Activated CD8-positive, alpha-beta memory T cell treated with anti-CD3 and anti-CD28 coated beads for 24 hours (primary cell): Measurements from ENCODE around the gene UBR4.

ENCODE experiments used
- DNase-seq: peaks from one replicate; pipeline ENCODE4 v3.0.0-alpha.2; 2020

The UBR4 gene

GRCh38 chr1:19219451-19219850 lies 9.4 kb upstream of the UBR4 start:
- peak; percentile 42 for DNase-seq

DNA sequence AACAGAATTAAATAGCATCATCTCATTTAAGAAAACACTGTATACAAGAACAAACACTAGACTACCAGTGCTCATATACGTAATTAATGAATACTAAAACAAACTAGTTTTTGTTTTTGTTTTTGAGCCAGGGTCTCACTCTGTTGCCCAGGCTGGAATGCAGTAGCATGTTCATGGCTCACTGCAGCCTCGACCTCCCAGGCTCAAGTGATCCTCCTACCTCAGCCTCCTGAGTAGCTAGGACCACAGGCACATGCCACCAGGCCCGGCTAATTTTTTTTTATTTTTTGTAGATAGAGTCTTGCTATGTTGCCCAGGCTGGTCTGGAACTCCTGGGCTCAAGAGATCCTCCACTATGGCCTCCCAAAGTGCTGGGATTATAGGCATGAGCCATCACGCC lies 6.5 kb upstream of the UBR4 start:
- DNase-seq: peak; percentile 37

- DNase-seq: no peak
Observed at GRCh38 chr1:19213580-19213979, 3.5 kb upstream of the UBR4 start.

DNA sequence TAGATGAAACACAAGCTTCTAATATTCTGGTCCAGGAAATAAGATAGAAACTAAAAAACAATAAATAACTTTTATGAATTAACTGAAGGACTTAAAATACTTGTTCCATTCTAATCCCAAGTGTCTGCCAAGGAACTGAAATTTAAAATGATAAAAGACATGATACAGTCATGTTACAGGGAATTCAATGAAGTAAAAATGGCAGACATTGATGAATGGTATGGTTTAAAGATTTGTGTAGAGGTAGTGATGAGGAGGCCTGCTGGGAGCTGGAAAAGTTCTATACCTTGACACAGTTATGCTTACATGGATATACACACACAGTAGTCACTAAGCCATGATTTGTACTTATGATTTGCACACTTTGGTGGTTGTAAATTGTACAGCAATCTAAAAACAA lies 2.1 kb upstream of the UBR4 start:
- no peak for DNase-seq

GRCh38 chr1:19210772-19211549 lies 895 bp upstream of the UBR4 start:
- peak; percentile 56 for DNase-seq

- DNase-seq: peak; percentile 90
Observed at GRCh38 chr1:19209439-19209989, 552 bp downstream of the UBR4 start.

- DNase-seq: no peak
Observed at GRCh38 chr1:19208710-19209438, 1.2 kb downstream of the UBR4 start.

DNA sequence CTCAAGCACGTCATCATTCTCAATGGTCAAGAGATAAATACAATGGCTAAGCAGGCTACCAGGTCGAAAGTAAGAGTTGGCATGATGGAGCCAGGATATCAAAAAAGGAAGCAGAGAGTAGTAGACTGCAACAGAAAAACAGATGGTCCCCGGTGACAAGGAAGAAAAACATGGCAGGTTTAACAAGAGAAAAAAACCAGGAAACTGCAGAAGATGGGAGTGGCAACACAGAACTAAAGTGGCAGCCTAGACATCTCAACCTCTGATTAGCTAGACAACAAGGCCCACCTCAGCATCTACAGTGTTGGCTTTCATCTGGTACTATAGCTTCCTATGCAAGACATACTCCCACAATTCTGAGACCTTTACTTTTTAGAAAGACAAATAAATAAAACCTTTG lies 3.1 kb downstream of the UBR4 start:
- DNase-seq: no peak

GRCh38 chr1:19205845-19206244 lies 4.2 kb downstream of the UBR4 start:
- no peak for DNase-seq

DNA sequence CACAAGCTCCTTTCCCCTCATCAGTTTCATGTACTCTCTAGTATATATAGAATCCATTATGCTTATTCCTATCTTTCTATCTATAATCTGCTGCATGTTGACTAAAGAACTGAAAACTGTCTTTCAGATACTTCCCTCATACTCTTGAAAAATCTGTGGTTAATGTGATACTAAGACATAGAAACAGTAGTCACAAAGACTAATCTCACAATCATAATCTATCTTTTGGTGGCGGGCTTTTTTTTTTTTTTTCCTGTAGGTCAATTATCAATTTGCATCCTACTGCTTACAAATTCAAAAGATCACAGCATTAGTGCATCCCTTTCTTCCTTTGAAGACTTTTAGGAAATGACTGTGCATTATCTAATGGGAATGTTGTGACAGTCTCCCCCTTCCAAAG lies 4.7 kb downstream of the UBR4 start:
- DNase-seq: no peak

GRCh38 chr1:19204446-19205266 lies 5.4 kb downstream of the UBR4 start:
- DNase-seq: no peak

GRCh38 chr1:19203440-19203839 lies 6.6 kb downstream of the UBR4 start:
- no peak for DNase-seq

DNA sequence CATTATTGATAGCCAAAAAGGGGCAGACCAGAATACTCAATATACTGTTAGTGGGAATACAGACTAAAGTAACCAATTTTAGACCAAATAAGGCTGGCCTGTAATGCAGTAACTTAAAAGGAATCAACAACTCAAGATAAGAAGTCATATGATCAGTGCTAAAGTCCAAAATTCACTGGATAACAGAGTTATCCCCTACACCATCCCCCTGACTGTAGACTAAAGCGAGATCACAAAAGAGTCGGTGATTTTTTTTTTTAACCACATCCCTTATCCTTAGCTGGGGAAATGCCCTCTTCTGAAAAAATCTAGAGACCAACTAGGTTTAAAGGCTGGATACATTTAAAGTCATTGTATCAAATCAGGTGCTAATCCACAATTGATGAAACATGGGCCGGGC lies 7.7 kb downstream of the UBR4 start:
- no peak for DNase-seq

- no peak for DNase-seq
Observed at GRCh38 chr1:19199969-19200604, 10.0 kb downstream of the UBR4 start.

- no peak for DNase-seq
Observed at GRCh38 chr1:19199329-19199968, 10.6 kb downstream of the UBR4 start.

GRCh38 chr1:19198820-19199219 lies 11.2 kb downstream of the UBR4 start:
- no peak for DNase-seq

DNA sequence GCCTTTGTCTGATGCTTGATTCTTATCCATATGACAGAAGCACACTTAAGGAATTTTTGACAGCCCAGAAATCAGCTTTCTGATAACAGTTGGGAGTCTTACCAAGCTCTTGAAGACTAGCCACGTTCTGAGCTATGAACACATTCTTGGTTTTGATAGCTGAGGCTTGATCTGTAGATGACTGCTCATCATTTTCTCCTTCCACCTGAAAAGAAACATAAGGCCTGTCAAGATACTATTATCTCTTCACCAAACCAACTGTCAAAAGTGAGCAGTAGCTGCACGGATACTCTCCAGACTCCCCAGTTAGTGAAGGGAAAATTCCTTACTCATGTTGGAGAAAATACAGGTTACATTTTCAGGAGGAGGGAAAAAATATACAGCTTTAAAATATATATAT lies 12.2 kb downstream of the UBR4 start:
- no peak for DNase-seq

DNA sequence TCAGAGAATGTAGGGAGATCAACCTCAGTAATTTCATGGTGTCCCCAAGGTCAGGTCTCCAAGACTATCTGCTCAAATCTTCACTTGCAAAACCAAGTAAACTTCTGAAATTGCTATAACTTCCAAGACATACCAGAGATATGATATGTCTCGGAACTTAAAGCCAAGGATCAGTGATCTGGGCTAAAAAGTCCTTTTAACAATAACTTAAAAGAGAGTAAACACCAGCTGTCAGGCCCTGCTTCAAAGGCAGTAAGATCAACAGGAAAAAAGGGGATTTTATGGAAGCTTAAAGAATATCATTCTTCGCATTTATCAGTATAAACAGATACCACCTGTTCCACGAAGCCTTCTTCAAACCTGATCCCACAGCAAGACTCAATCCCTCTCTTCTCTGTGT lies 13.7 kb downstream of the UBR4 start:
- DNase-seq: no peak

GRCh38 chr1:19193004-19193403 lies 17.1 kb downstream of the UBR4 start:
- no peak for DNase-seq

GRCh38 chr1:19191811-19192210 lies 18.3 kb downstream of the UBR4 start:
- DNase-seq: no peak

DNA sequence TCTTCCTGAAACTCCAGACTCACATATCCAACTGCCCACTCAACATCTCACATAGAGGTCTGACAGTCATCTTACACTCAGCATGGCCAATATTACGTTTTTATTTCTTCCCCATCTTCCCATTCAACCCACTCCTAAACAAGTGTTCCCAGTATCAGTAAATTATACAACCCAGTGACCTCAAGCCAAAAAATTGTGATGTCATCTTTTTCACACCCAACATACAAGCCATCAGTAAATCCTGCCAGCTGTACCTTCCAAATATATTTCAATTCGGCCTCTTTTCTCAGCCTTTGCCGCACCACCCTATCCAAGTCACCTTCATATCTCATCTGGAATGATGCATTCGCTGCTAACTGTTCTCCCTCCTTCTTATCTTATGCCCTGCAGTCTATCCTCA lies 19.6 kb downstream of the UBR4 start:
- DNase-seq: no peak

GRCh38 chr1:19189270-19189669 lies 20.8 kb downstream of the UBR4 start:
- no peak for DNase-seq
